Neural cell (in vitro differentiated cells): ENCODE measurements around the gene APBA2. TPM values are rescaled to one million over a fixed set of nuclear protein-coding genes. Genes with fewer than 3 reads are reported as not detected.

Experiments used
- H2AFZ ChIP-seq: fragments of 200-600, 300-800 bp; sonication (generic), shearing (Covaris generic); 2 replicates; pipeline ENCODE4 v1.6.0; 2014; ENCODE audit warnings: low read depth, mild to moderate bottlenecking, antibody characterized with exemption, low read length, moderate library complexity
- H3F3A ChIP-seq: fragments of 200-600 bp; shearing (Covaris generic); 2 replicates; pipeline ENCODE4 v1.6.1; 2016; ENCODE audit warnings: mild to moderate bottlenecking, moderate library complexity, mixed read lengths, antibody characterized with exemption, low read length; ENCODE audit not compliant: insufficient read depth, poor library complexity, severe bottlenecking
- H3K27ac ChIP-seq: fragments of 200-600, 300-800 bp; sonication (generic), shearing (Covaris generic); 2 replicates; pipeline ENCODE4 v1.5.1; 2014; ENCODE audit warnings: mild to moderate bottlenecking, low read length, moderate library complexity
- H3K27me3 ChIP-seq: fragments of 300-800, 200-600 bp; sonication (generic), shearing (Covaris generic); 2 replicates; pipeline ENCODE4 v1.6.0; 2014; ENCODE audit warnings: mild to moderate bottlenecking, low read depth, low read length, moderate library complexity; ENCODE audit not compliant: insufficient read depth
- H3K36me3 ChIP-seq: fragments of 300-800, 200-600 bp; sonication (generic), shearing (Covaris generic); 2 replicates; pipeline ENCODE4 v1.5.1; 2014; ENCODE audit warnings: mild to moderate bottlenecking, antibody characterized with exemption, low read length, moderate library complexity; ENCODE audit not compliant: insufficient read depth
- H3K4me2 ChIP-seq: fragments of 300-800, 200-600 bp; sonication (generic), shearing (Covaris generic); 2 replicates; pipeline ENCODE4 v1.6.0; 2014; ENCODE audit warnings: mild to moderate bottlenecking, low read length
- H3K4me3 ChIP-seq: fragments of 300-800, 200-600 bp; sonication (generic), shearing (Covaris generic); 2 replicates; pipeline ENCODE4 v1.5.1; 2014; ENCODE audit warnings: mild to moderate bottlenecking, low read length, moderate library complexity
- H3K79me2 ChIP-seq: fragments of 200-600 bp; shearing (Covaris generic); replicated peaks from 2 replicates; pipeline ENCODE4 v1.6.0; 2014; ENCODE audit warnings: mild to moderate bottlenecking, low read length, moderate library complexity; ENCODE audit not compliant: insufficient read depth
- H3K9ac ChIP-seq: fragments of 300-800, 200-600 bp; sonication (generic), shearing (Covaris generic); 2 replicates; pipeline ENCODE4 v1.6.1; 2016; ENCODE audit warnings: mild to moderate bottlenecking, low read length, mixed read lengths
- H3K9me2 ChIP-seq: fragments of 200-600 bp; shearing (Covaris generic); 2 replicates; pipeline ENCODE4 v1.6.1; 2016; ENCODE audit warnings: mild to moderate bottlenecking, low read length, mixed read lengths; ENCODE audit not compliant: insufficient read depth
- H3K9me3 ChIP-seq: fragments of 200-600, 300-800 bp; sonication (generic), shearing (Covaris generic); 2 replicates; pipeline ENCODE4 v1.6.1; 2016; ENCODE audit warnings: mild to moderate bottlenecking, mixed run types, low read length, moderate library complexity, mixed read lengths
- H4K20me1 ChIP-seq: fragments of 200-600 bp; shearing (Covaris generic); 2 replicates; pipeline ENCODE4 v1.6.1; 2016; ENCODE audit warnings: mild to moderate bottlenecking, mixed run types; ENCODE audit not compliant: insufficient read depth
- CTCF ChIP-seq: fragments of 450-650 bp; IDR thresholded peaks from 2 replicates; pipeline ENCODE4 v1.5.1; 2014; ENCODE audit warnings: antibody characterized with exemption, mild to moderate bottlenecking, moderate library complexity; ENCODE audit not compliant: poor library complexity, severe bottlenecking
- EP300 ChIP-seq: fragments of 450-650 bp; conservative IDR thresholded peaks from 2 replicates; pipeline ENCODE4 v1.6.1; 2014; ENCODE audit warnings: antibody characterized with exemption, mild to moderate bottlenecking, moderate library complexity; ENCODE audit not compliant: poor library complexity, severe bottlenecking
- EZH2 ChIP-seq: fragments of 200-600, 300-800 bp; shearing (Covaris generic), sonication (generic); IDR thresholded peaks from 2 replicates; pipeline ENCODE4 v1.6.1; 2014; ENCODE audit warnings: antibody characterized with exemption, low read length, borderline replicate concordance, mild to moderate bottlenecking; ENCODE audit not compliant: insufficient read depth, poor library complexity, severe bottlenecking
- MXI1 ChIP-seq: fragments of 450-650 bp; conservative IDR thresholded peaks from 2 replicates; pipeline ENCODE4 v1.6.1; 2014; ENCODE audit warnings: antibody characterized with exemption, mild to moderate bottlenecking; ENCODE audit not compliant: poor library complexity, severe bottlenecking
- POLR2AphosphoS5 ChIP-seq: IDR thresholded peaks from 2 replicates; pipeline ENCODE4 v1.6.1; 2012
- RAD21 ChIP-seq: fragments of 450-650 bp; conservative IDR thresholded peaks from 2 replicates; pipeline ENCODE4 v1.6.1; 2014; ENCODE audit warnings: antibody characterized with exemption, mild to moderate bottlenecking, moderate library complexity
- REST ChIP-seq: IDR thresholded peaks from 2 replicates; pipeline ENCODE4 v1.6.1; 2012; ENCODE audit warnings: borderline replicate concordance
- SMC3 ChIP-seq: fragments of 450-650 bp; conservative IDR thresholded peaks from 2 replicates; pipeline ENCODE4 v1.6.1; 2014; ENCODE audit warnings: antibody characterized with exemption, mild to moderate bottlenecking, moderate library complexity; ENCODE audit not compliant: poor library complexity
- TAF1 ChIP-seq: IDR thresholded peaks from 2 replicates; pipeline ENCODE4 v1.6.1; 2012; ENCODE audit warnings: low read depth
- polyA plus RNA-seq: library from polyadenylated mRNA; depleted of rRNA; stranded (reverse); fragments of >200 nt; gene quantifications from 2 replicates; pipeline ENCODE4 v1.2.3, GENCODE V29; 2014

APBA2 gene
- polyA plus RNA-seq, 1 donor from 2014 or later: 134 TPM

GRCh38 chr15:29133791-29134190 is 248.0 kb downstream of the APBA2 start:
- no peak overlapping the region for H3K27ac ChIP-seq
- H3K4me2 ChIP-seq: no peak overlapping the region
- no peaks in the 10 kb centered on the region for H3K36me3 ChIP-seq
- no peak overlapping the region for H3K9ac ChIP-seq
- H3K79me2 ChIP-seq: no peaks in the 10 kb centered on the region
- H3K27me3 ChIP-seq: no peaks in the 10 kb centered on the region
- TF ChIP-seq TAF1: no peak
- no peak for TF ChIP-seq CTCF
- no peak for TF ChIP-seq SMC3
- no peak for TF ChIP-seq POLR2AphosphoS5
- no peaks in the 10 kb centered on the region for H3K9me3 ChIP-seq
- H3F3A ChIP-seq: no peaks in the 10 kb centered on the region
- H3K9me2 ChIP-seq: no peaks in the 10 kb centered on the region
- H4K20me1 ChIP-seq: no peaks in the 10 kb centered on the region
- H2AFZ ChIP-seq: no peak overlapping the region
- no peak overlapping the region for H3K4me3 ChIP-seq

GRCh38 chr15:29134239-29134638 is 248.5 kb downstream of the APBA2 start:
- no peaks in the 10 kb centered on the region for H3K36me3 ChIP-seq
- H3K27me3 ChIP-seq: no peaks in the 10 kb centered on the region
- H3K9ac ChIP-seq: no peak overlapping the region
- H4K20me1 ChIP-seq: no peaks in the 10 kb centered on the region
- no peaks in the 10 kb centered on the region for H3K9me2 ChIP-seq
- H3K4me3 ChIP-seq: no peak overlapping the region
- no peak overlapping the region for H3K27ac ChIP-seq
- no peaks in the 10 kb centered on the region for H3F3A ChIP-seq
- no peak overlapping the region for H3K4me2 ChIP-seq
- no peak overlapping the region for H2AFZ ChIP-seq
- no peak for TF ChIP-seq EP300
- no peak for TF ChIP-seq EZH2
- TF ChIP-seq CTCF: no peak
- no peak for TF ChIP-seq POLR2AphosphoS5
- no peak for TF ChIP-seq TAF1
- TF ChIP-seq REST: no peak
- TF ChIP-seq SMC3: no peak
- no peak for TF ChIP-seq MXI1
- TF ChIP-seq RAD21: no peak
- H3K79me2 ChIP-seq: no peaks in the 10 kb centered on the region
- no peaks in the 10 kb centered on the region for H3K9me3 ChIP-seq
